ENCODE data around the gene EDAR. TPM values are rescaled to one million over a fixed set of nuclear protein-coding genes. Genes with fewer than 3 reads are reported as not detected.

Gene EDAR
- total RNA-seq, 6 experiments from 2014 or later = not detected

GRCh38 chr2:108938077-108938710, 50.8 kb downstream of the EDAR start:
- no peak for DNase-seq
- Mint-ChIP-seq H3K36me3 (ENCODE audit: low read depth) (no peaks in the 10 kb centered on the region), H3K4me3 (no peak overlapping the region), H3K9me3 (no peaks in the 10 kb centered on the region), H3K27ac (no peak overlapping the region), H3K4me1 (ENCODE audit: low read depth) (no peaks in the 10 kb centered on the region), H3K27me3 (ENCODE audit: insufficient read depth) (peaks cover 48% of the 10 kb centered on the region)
- TF ChIP-seq CTCF (IDR thresholded peaks at IDR 0.05) = no peak

GRCh38 chr2:108937367-108938017, 51.5 kb downstream of the EDAR start:
- H3K4me1 Mint-ChIP-seq (ENCODE audit: low read depth) = no peaks in the 10 kb centered on the region
- no peak for TF ChIP-seq CTCF (IDR thresholded peaks at IDR 0.05)
- no peaks in the 10 kb centered on the region for H3K36me3 Mint-ChIP-seq (ENCODE audit: low read depth)
- no peaks in the 10 kb centered on the region for H3K9me3 Mint-ChIP-seq
- H3K27me3 Mint-ChIP-seq (ENCODE audit: insufficient read depth) = peaks cover 51% of the 10 kb centered on the region
- H3K27ac Mint-ChIP-seq = no peak overlapping the region
- DNase-seq = no peak
- no peak overlapping the region for H3K4me3 Mint-ChIP-seq

- no peak overlapping the region for H3K4me3 Mint-ChIP-seq
Measured at GRCh38 chr2:108936866-108937265, 52.2 kb downstream of the EDAR start.

GRCh38 chr2:108936076-108936864, 52.8 kb downstream of the EDAR start:
- Mint-ChIP-seq H3K9me3 (no peaks in the 10 kb centered on the region), H3K4me3 (no peak overlapping the region), H3K27ac (no peak overlapping the region), H3K36me3 (ENCODE audit: low read depth) (no peaks in the 10 kb centered on the region), H3K4me1 (ENCODE audit: low read depth) (no peaks in the 10 kb centered on the region), H3K27me3 (ENCODE audit: insufficient read depth) (peaks cover 49% of the 10 kb centered on the region)
- DNase-seq = no peak
- no peak for TF ChIP-seq CTCF (IDR thresholded peaks at IDR 0.05)

More at GRCh38 chr2:108936866-108937265, 52.2 kb downstream of the EDAR start:
- Mint-ChIP-seq H3K9me3 (no peaks in the 10 kb centered on the region), H3K4me1 (ENCODE audit: low read depth) (no peaks in the 10 kb centered on the region), H3K36me3 (ENCODE audit: low read depth) (no peaks in the 10 kb centered on the region), H3K27ac (no peak overlapping the region), H3K27me3 (ENCODE audit: insufficient read depth) (peaks cover 50% of the 10 kb centered on the region)
- no peak for TF ChIP-seq CTCF (IDR thresholded peaks at IDR 0.05)
- DNase-seq = no peak

GRCh38 chr2:108935271-108935741, 53.7 kb downstream of the EDAR start:
- DNase-seq = no peak
- Mint-ChIP-seq H3K27ac (no peak overlapping the region), H3K9me3 (no peaks in the 10 kb centered on the region), H3K36me3 (ENCODE audit: low read depth) (no peaks in the 10 kb centered on the region), H3K4me3 (no peak overlapping the region), H3K4me1 (ENCODE audit: low read depth) (no peaks in the 10 kb centered on the region), H3K27me3 (ENCODE audit: insufficient read depth) (peaks cover 46% of the 10 kb centered on the region)
- no peak for TF ChIP-seq CTCF (IDR thresholded peaks at IDR 0.05)
